HG03521 (cell line): ENCODE data around the gene PRKCD.
A peak's percentile ranks its signal among the peaks of the same experiment; 100 is the strongest.

Experiments
- ATAC-seq: cut with Tn5 transposase; IDR thresholded peaks from one replicate; pipeline ENCODE4 v1.9.1; 2021; ENCODE audit warnings: mild to moderate bottlenecking, moderate library complexity; ENCODE audit not compliant: unreplicated experiment

The PRKCD gene

GRCh38 chr3:53160660-53161449 is at the start of gene PRKCD:
Gene PRKCD (plus strand): TSS chr3:53161209. CDS start chr3:53178423, 17,214 bp downstream.
- ATAC-seq: peak; percentile 46

- ATAC-seq: no peak
These were observed 49.2 kb upstream of the PRKCD start for GRCh38 chr3:53111822-53112221.

GRCh38 chr3:53113293-53114010 is 47.6 kb upstream of the PRKCD start:
- no peak for ATAC-seq

GRCh38 chr3:53114011-53114400 is 47.0 kb upstream of the PRKCD start:
- ATAC-seq: peak; percentile 62

- ATAC-seq: no peak
These were observed 46.5 kb upstream of the PRKCD start for GRCh38 chr3:53114412-53115074.

- no peak for ATAC-seq
These were observed 44.1 kb upstream of the PRKCD start for GRCh38 chr3:53116956-53117355.

- ATAC-seq: no peak
These were observed 40.7 kb upstream of the PRKCD start for GRCh38 chr3:53120336-53120735.

- ATAC-seq: no peak
These were observed 38.6 kb upstream of the PRKCD start for GRCh38 chr3:53122255-53122932.

GRCh38 chr3:53122933-53123305 is 38.1 kb upstream of the PRKCD start:
- no peak for ATAC-seq

GRCh38 chr3:53123510-53123909 is 37.5 kb upstream of the PRKCD start:
- ATAC-seq: no peak

- ATAC-seq: no peak
These were observed 37.1 kb upstream of the PRKCD start for GRCh38 chr3:53123953-53124352.

GRCh38 chr3:53126601-53127000 is 34.4 kb upstream of the PRKCD start:
- ATAC-seq: no peak

- no peak for ATAC-seq
These were observed 31.7 kb upstream of the PRKCD start for GRCh38 chr3:53129344-53129743.

GRCh38 chr3:53130179-53131061 is 30.6 kb upstream of the PRKCD start, which contains the start of gene RFT1:
Gene RFT1 (minus strand): TSS chr3:53130435. CDS start chr3:53130400, 35 bp downstream.
- ATAC-seq: peak; percentile 85

- no peak for ATAC-seq
These were observed 29.9 kb upstream of the PRKCD start for GRCh38 chr3:53131096-53131495.

GRCh38 chr3:53132347-53132746 is 28.7 kb upstream of the PRKCD start:
- no peak for ATAC-seq

- peak; percentile 38 for ATAC-seq
These were observed 26.3 kb upstream of the PRKCD start for GRCh38 chr3:53134631-53135232.

- no peak for ATAC-seq
These were observed 23.8 kb upstream of the PRKCD start for GRCh38 chr3:53137221-53137620.

- ATAC-seq: no peak
These were observed 23.1 kb upstream of the PRKCD start for GRCh38 chr3:53137835-53138446.
